C4-2B (cell line): ENCODE results near the gene NSD2.

Source experiments
- CTCF ChIP-seq: fragments of 450-650 bp; conservative IDR thresholded peaks from 2 replicates; pipeline ENCODE4 v1.5.1; 2017; ENCODE audit warnings: mild to moderate bottlenecking
- ZFX ChIP-seq: fragments of 450-650 bp; IDR thresholded peaks from 2 replicates; pipeline ENCODE4 v1.6.1; 2017

GRCh38 chr4:1973218-1973617 is 102.0 kb downstream of the NSD2 start:
- TF ChIP-seq CTCF = no peak
- TF ChIP-seq ZFX = no peak
